ENCODE data around the gene HES1. TPM values are rescaled to one million over a fixed set of nuclear protein-coding genes. Genes with fewer than 3 reads are reported as not detected.

HES1 gene
- total RNA-seq, 6 donors from 2014 or later = 12.6 to 43.4 (median 25.9) TPM

- Histone ChIP-seq H3K27me3 (no peaks in the 10 kb centered on the region), H3K9me3 (no peaks in the 10 kb centered on the region), H3K4me1 (peaks cover 15 to 39% (median 23%) of the 10 kb centered on the region in 4 donors), H3K36me3 (no peaks in the 10 kb centered on the region), H3K4me3 (no peak overlapping the region), H3K27ac (no peak overlapping the region)
- no peak for DNase-seq
- no peak for TF ChIP-seq POLR2AphosphoS5 (IDR thresholded peaks at IDR 0.05)
- TF ChIP-seq POLR2A (IDR thresholded peaks at IDR 0.05) = no peak
- no peak for TF ChIP-seq EP300 (IDR thresholded peaks at IDR 0.05)
- TF ChIP-seq, protein P1, sequence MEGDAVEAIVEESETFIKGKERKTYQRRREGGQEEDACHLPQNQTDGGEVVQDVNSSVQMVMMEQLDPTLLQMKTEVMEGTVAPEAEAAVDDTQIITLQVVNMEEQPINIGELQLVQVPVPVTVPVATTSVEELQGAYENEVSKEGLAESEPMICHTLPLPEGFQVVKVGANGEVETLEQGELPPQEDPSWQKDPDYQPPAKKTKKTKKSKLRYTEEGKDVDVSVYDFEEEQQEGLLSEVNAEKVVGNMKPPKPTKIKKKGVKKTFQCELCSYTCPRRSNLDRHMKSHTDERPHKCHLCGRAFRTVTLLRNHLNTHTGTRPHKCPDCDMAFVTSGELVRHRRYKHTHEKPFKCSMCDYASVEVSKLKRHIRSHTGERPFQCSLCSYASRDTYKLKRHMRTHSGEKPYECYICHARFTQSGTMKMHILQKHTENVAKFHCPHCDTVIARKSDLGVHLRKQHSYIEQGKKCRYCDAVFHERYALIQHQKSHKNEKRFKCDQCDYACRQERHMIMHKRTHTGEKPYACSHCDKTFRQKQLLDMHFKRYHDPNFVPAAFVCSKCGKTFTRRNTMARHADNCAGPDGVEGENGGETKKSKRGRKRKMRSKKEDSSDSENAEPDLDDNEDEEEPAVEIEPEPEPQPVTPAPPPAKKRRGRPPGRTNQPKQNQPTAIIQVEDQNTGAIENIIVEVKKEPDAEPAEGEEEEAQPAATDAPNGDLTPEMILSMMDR (IDR thresholded peaks at IDR 0.05) = no peak
- ATAC-seq (ENCODE audit: low FRiP score in 2 of 2) = no peak
- 81 to 89% methylated on average over 10 of the region's 10 CpGs for WGBS, 2 donors
These were observed 33.6 kb downstream of the HES1 start for GRCh38 chr3:194169595-194169994.

- ATAC-seq (ENCODE audit: low FRiP score in 2 of 2) (no peak), DNase-seq (no peak)
- no peaks in the 10 kb centered on the region for H3K27me3 ChIP-seq
These were observed 34.8 kb downstream of the HES1 start for GRCh38 chr3:194170793-194171192.

GRCh38 chr3:194174406-194174805, 38.5 kb downstream of the HES1 start:
- Histone ChIP-seq H3K36me3 (no peaks in the 10 kb centered on the region), H3K27ac (no peak overlapping the region), H3K9me3 (no peaks in the 10 kb centered on the region), H3K4me3 (no peak overlapping the region), H3K4me1 (peaks cover 6 to 31% (median 20%) of the 10 kb centered on the region in 4 donors), H3K27me3 (no peaks in the 10 kb centered on the region)
- TF ChIP-seq POLR2A (IDR thresholded peaks at IDR 0.05) (no peak), POLR2AphosphoS5 (IDR thresholded peaks at IDR 0.05) (no peak), EP300 (IDR thresholded peaks at IDR 0.05) (no peak)
- TF ChIP-seq, protein P1 (IDR thresholded peaks at IDR 0.05) = no peak
- WGBS, 2 donors = 95% methylated on average over 4 of the region's 4 CpGs
- DNase-seq (no peak), ATAC-seq (ENCODE audit: low FRiP score in 2 of 2) (no peak)

More at GRCh38 chr3:194170793-194171192, 34.8 kb downstream of the HES1 start:
- H3K27ac ChIP-seq = no peak overlapping the region
- WGBS, 2 donors = 35 to 45% methylated on average over 2 of the region's 2 CpGs
- TF ChIP-seq, protein P1 (IDR thresholded peaks at IDR 0.05) = no peak
- TF ChIP-seq EP300 (IDR thresholded peaks at IDR 0.05) = no peak
- TF ChIP-seq POLR2A (IDR thresholded peaks at IDR 0.05) = no peak
- no peak for TF ChIP-seq POLR2AphosphoS5 (IDR thresholded peaks at IDR 0.05)
- H3K36me3 ChIP-seq = no peaks in the 10 kb centered on the region
- no peaks in the 10 kb centered on the region for H3K9me3 ChIP-seq
- peaks cover 15 to 37% (median 23%) of the 10 kb centered on the region in 4 donors for H3K4me1 ChIP-seq
- no peak overlapping the region for H3K4me3 ChIP-seq

DNA sequence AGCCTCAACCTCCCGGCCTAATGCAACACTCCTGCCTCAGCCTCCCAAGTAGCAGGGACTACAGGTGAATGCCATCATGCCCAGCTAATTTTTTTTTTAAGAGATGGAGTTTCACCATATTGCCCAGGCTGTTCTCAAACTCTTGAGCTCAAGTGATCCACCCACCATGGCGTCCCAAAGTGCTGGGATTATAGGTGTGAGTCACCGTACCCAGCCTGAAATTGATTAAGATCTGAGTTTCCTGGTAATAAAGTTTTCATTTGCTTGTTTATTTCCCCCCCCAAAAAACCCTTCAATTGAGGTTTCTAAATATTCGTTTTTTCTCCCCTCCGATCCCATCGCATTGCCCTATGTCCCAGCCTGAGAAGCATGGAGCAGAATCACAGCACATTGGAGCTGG, 39.0 kb downstream of the HES1 start:
- H3K4me3 ChIP-seq = no peak overlapping the region
- H3K36me3 ChIP-seq = no peaks in the 10 kb centered on the region
- ATAC-seq (ENCODE audit: low FRiP score in 2 of 2) = no peak
- no peaks in the 10 kb centered on the region for H3K9me3 ChIP-seq
- no peak for DNase-seq
- no peaks in the 10 kb centered on the region for H3K27me3 ChIP-seq
- 93 to 97% methylated on average over 6 of the region's 6 CpGs for WGBS, 2 donors
- H3K27ac ChIP-seq = no peak overlapping the region
- TF ChIP-seq POLR2AphosphoS5 (IDR thresholded peaks at IDR 0.05) = no peak
- TF ChIP-seq, protein P1 (IDR thresholded peaks at IDR 0.05) = no peak
- TF ChIP-seq POLR2A (IDR thresholded peaks at IDR 0.05) = no peak
- no peak for TF ChIP-seq EP300 (IDR thresholded peaks at IDR 0.05)
- H3K4me1 ChIP-seq = peaks cover 6 to 29% (median 20%) of the 10 kb centered on the region in 4 donors

- no peaks in the 10 kb centered on the region for H3K9me3 ChIP-seq
- no peaks in the 10 kb centered on the region for H3K36me3 ChIP-seq
- WGBS, 2 donors = 50 to 58% methylated on average over 18 of the region's 18 CpGs
- H3K27me3 ChIP-seq = no peaks in the 10 kb centered on the region
- no peak overlapping the region for H3K4me3 ChIP-seq
- peaks cover 6 to 23% (median 19%) of the 10 kb centered on the region in 4 donors for H3K4me1 ChIP-seq
- no peak for TF ChIP-seq POLR2AphosphoS5 (IDR thresholded peaks at IDR 0.05)
- no peak for TF ChIP-seq POLR2A (IDR thresholded peaks at IDR 0.05)
- TF ChIP-seq EP300 (IDR thresholded peaks at IDR 0.05) = no peak
- TF ChIP-seq, protein P1 (IDR thresholded peaks at IDR 0.05) = no peak
- H3K27ac ChIP-seq = no peak overlapping the region
- ATAC-seq (ENCODE audit: low FRiP score in 2 of 2) = no peak
- DNase-seq = peak in 1 of 2 donors; percentile 49
These were observed 40.5 kb downstream of the HES1 start for GRCh38 chr3:194176274-194176991.
